ENCODE measurements around the gene ST6GAL1.

The ST6GAL1 gene

DNA sequence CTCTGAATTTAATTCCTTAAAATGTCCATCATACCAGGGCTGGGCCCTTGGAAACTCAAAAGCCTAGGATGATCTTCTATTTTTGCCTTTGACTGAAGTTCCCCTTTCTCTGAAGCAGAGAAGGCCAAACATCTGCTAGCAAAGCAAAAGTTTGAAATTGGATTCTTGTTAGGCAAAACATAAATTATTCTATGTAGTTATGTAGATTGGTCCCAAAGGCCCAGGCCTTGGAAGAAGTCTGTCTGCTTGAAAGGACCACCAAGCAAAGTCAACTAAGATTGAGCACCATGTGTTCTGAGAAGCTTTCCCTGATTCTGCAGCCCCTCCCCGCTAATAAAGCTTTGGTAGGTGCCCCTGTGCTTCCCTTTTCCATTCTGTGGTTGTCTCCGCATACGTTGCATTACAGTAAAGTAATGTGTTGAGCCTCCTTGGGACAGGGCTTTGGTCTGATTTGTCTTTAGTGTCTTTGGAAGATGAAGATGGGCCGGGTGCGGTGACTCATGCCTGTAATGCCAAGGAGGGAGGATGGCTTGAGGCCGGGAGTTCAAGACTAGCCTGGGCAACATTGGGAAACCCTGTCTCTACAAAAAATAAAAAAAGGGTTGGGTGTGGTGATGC, 152.5 kb downstream of the ST6GAL1 start:
- no peaks in the 10 kb centered on the region for H3K9me3 ChIP-seq (ENCODE audit: severe bottlenecking)
- no peak overlapping the region for H3K4me3 ChIP-seq (ENCODE audit: low read depth, low read length)
- TF ChIP-seq, protein P1, sequence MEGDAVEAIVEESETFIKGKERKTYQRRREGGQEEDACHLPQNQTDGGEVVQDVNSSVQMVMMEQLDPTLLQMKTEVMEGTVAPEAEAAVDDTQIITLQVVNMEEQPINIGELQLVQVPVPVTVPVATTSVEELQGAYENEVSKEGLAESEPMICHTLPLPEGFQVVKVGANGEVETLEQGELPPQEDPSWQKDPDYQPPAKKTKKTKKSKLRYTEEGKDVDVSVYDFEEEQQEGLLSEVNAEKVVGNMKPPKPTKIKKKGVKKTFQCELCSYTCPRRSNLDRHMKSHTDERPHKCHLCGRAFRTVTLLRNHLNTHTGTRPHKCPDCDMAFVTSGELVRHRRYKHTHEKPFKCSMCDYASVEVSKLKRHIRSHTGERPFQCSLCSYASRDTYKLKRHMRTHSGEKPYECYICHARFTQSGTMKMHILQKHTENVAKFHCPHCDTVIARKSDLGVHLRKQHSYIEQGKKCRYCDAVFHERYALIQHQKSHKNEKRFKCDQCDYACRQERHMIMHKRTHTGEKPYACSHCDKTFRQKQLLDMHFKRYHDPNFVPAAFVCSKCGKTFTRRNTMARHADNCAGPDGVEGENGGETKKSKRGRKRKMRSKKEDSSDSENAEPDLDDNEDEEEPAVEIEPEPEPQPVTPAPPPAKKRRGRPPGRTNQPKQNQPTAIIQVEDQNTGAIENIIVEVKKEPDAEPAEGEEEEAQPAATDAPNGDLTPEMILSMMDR (IDR thresholded peaks at IDR 0.05; ENCODE audit: low read depth, low read length) = no peak
- H3K36me3 ChIP-seq = peaks cover under 1% of the 10 kb centered on the region; the same call in 1 of the 2 replicates
- H3K27me3 ChIP-seq (ENCODE audit: insufficient read depth, low read depth, severe bottlenecking) = no peaks in the 10 kb centered on the region
- no peak overlapping the region for H3K27ac ChIP-seq
- DNase-seq = no peak

DNA sequence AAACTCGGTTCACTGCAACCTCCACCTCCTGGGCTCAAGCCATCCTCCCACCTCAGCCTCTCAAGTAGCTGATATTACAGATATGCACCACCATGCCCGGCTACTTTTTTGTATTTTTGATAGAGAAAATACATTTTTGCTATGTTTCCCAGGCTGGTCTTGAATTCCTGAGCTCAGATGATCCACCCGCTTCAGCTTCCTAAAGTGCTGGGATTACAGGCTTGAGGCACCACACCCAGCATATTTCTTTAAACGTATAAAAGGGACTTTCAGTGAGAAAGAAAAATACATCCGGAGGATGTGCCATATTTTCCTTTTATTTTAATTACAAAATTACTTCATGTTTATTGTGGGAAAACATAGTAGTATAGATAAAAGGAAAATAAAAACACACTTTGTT, 153.8 kb downstream of the ST6GAL1 start:
- TF ChIP-seq, protein P1 (IDR thresholded peaks at IDR 0.05; ENCODE audit: low read depth, low read length) = no peak
- DNase-seq = no peak
- H3K9me3 ChIP-seq (ENCODE audit: severe bottlenecking) = no peaks in the 10 kb centered on the region
- no peak overlapping the region for H3K4me3 ChIP-seq (ENCODE audit: low read depth, low read length)
- H3K36me3 ChIP-seq = no peaks in the 10 kb centered on the region
- no peaks in the 10 kb centered on the region for H3K27me3 ChIP-seq (ENCODE audit: insufficient read depth, low read depth, severe bottlenecking)
- H3K27ac ChIP-seq = no peak overlapping the region

DNA sequence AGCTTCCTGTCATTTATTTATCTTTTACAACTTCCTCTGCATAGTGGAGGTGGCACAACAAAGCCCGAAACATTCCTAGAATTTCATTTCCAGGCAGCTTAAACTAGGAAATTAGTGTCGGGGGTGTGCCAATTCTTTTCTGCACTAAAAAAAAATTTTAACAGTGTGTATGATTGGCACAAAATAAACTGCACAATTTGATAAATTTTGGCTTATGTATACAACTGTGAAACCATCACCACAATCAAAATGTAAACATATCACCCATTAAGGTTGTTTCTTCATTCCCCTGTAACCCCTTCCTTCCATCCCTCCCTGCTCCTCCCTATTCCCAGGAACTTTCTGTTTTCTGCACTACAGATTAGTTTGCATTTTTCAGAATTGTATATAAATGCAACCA, 154.3 kb downstream of the ST6GAL1 start:
- Histone ChIP-seq H3K27ac (no peak overlapping the region), H3K27me3 (ENCODE audit: insufficient read depth, low read depth, severe bottlenecking) (no peaks in the 10 kb centered on the region), H3K9me3 (ENCODE audit: severe bottlenecking) (no peaks in the 10 kb centered on the region), H3K36me3 (no peaks in the 10 kb centered on the region), H3K4me3 (ENCODE audit: low read depth, low read length) (no peak overlapping the region)
- TF ChIP-seq, protein P1 (IDR thresholded peaks at IDR 0.05; ENCODE audit: low read depth, low read length) = no peak
- no peak for DNase-seq

DNA sequence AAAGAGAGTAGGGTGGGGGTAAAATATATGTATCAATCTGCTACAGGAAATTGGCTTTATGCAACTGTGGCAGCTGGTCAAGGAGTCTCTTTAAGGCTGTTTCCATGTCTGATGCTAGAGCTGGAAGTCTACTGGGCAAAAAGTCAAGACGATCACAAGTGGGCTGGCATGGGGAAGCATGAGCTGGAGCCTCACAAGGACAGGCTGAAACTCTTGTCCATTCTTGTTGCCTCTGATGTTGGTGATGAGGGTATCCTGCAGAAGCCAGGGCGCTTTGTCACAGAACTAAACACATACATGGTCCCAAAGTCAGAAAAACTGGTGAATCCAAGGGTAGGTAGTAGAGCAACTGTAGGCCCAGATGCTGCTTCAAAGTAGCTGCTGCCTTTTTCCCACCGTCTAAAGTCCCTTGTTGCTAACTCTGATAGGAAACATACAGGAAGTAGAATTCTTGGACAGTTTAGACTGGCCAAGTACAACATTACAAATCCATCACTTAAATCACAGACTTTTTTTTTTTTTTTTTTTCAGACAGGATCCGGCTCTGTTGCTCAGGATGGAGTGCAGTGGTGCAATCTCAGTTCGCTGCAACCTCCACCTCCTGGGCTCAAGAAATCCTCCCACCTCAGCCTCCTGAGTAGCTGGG, 154.8 kb downstream of the ST6GAL1 start:
- H3K4me3 ChIP-seq (ENCODE audit: low read depth, low read length) = no peak overlapping the region

DNA sequence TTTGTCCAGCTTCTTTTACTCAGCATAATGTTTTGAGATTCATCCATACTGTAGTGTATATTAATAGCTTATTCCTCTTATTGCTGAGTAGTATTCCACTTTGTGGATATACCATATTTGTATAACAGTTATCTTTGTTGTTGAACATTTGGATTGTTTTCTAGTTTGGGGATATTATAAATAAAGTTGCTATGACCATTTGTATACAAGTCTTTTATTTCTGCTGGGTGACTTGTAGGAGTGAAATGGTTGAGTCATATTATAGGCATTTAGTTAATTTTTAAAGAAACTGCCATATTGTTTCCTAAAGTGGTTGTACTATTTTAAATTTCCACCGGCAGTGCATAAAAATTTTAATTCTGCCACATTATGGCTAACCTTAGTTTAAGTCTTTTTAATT, 155.6 kb downstream of the ST6GAL1 start:
- TF ChIP-seq, protein P1 (IDR thresholded peaks at IDR 0.05; ENCODE audit: low read depth, low read length) = no peak
- Histone ChIP-seq H3K9me3 (ENCODE audit: severe bottlenecking) (no peaks in the 10 kb centered on the region), H3K27me3 (ENCODE audit: insufficient read depth, low read depth, severe bottlenecking) (no peaks in the 10 kb centered on the region), H3K4me3 (ENCODE audit: low read depth, low read length) (no peak overlapping the region), H3K36me3 (no peaks in the 10 kb centered on the region), H3K27ac (no peak overlapping the region)
- DNase-seq = no peak

More for the DNA sequence above, 154.8 kb downstream of the ST6GAL1 start:
- no peak overlapping the region for H3K27ac ChIP-seq
- H3K27me3 ChIP-seq (ENCODE audit: insufficient read depth, low read depth, severe bottlenecking) = no peaks in the 10 kb centered on the region
- TF ChIP-seq, protein P1 (IDR thresholded peaks at IDR 0.05; ENCODE audit: low read depth, low read length) = no peak
- H3K9me3 ChIP-seq (ENCODE audit: severe bottlenecking) = no peaks in the 10 kb centered on the region
- no peak for DNase-seq
- H3K36me3 ChIP-seq = no peaks in the 10 kb centered on the region

Data from WERI-Rb-1 (cell line).